HCT116 (cell line): Measurements from ENCODE around the gene FOXD2. TPM values are rescaled to one million over a fixed set of nuclear protein-coding genes. Genes with fewer than 3 reads are reported as not detected.

ENCODE experiments used
- ATAC-seq: fragments of 200-7000 bp; cut with Tn5 transposase; 2 replicates; pipeline ENCODE4 v1.9.1; 2020; ENCODE audit warnings: mild to moderate bottlenecking, moderate library complexity
- BruUV-seq: library from RNA; stranded (reverse); fragments of 400-500 nt; replicated peaks from 2 replicates; lab custom pipeline; 2021; lab: Mats Ljungman, UMichigan
- CTCF ChIA-PET: fragments of 300-600 bp; sonication (Branson Sonifier 250); formaldehyde crosslinking; loops from one replicate; lab custom pipeline; 2021; ENCODE audit warnings: antibody characterized with exemption; lab: Charles Lee
- POLR2A ChIA-PET: fragments of 300-600, 350-600 bp; sonication (Branson Sonifier 250); formaldehyde crosslinking; loops from one replicate; lab custom pipeline; 2021; ENCODE audit warnings: antibody characterized with exemption; lab: Charles Lee
- RAD21 ChIA-PET, 2 experiments: fragments of 300-600 bp; sonication (Branson Sonifier 250); formaldehyde crosslinking; loops; one replicate each; lab custom pipeline; 2023; ENCODE audit warnings: low total read pairs in 2 of 2; ENCODE audit not compliant: uncharacterized antibody in 2 of 2, unreplicated experiment in 2 of 2, low non-redundant PET in 1 of 2; lab: Charles Lee
- DNase-seq: peaks from one replicate; pipeline ENCODE4 v3.0.0-alpha.2; 2010; ENCODE audit warnings: low read depth, low spot score
- H2AFZ ChIP-seq: fragments of 200-600 bp; shearing (Covaris generic), sonication (generic); 2 replicates; pipeline ENCODE4 v1.6.1; 2017; ENCODE audit warnings: low read depth, mixed run types, mixed read lengths, antibody characterized with exemption, low read length; ENCODE audit not compliant: poor library complexity, severe bottlenecking
- H3K27ac ChIP-seq: 2 replicates; pipeline ENCODE4 v1.5.1; 2012; ENCODE audit warnings: low read depth, low read length
- H3K27me3 ChIP-seq: fragments of 200-600 bp; sonication (generic); 2 replicates; pipeline ENCODE4 v1.6.1; 2016; ENCODE audit warnings: mixed run types, low read length, mixed read lengths; ENCODE audit not compliant: insufficient read depth
- H3K36me3 ChIP-seq, 2 experiments: fragments of 200-500 bp in 1 of 2; fragments of 200-600 bp in 1 of 2; sonication (Bioruptor generic) in 1 of 2; sonication (generic) in 1 of 2; 2 replicates each; pipeline versions ENCODE4 v1.5.1 to v1.6.1; 2014 to 2016; ENCODE audit warnings: low read length in 2 of 2, inconsistent platforms in 1 of 2, mixed read lengths in 1 of 2, mixed run types in 1 of 2; ENCODE audit not compliant: insufficient read depth in 2 of 2, control insufficient read depth in 1 of 2
- H3K4me1 ChIP-seq, 2 experiments: fragments of 200-600 bp in 1 of 2; sonication (generic) in 1 of 2; 2 replicates each; pipeline versions ENCODE4 v1.5.1 to v1.6.1; 2012 to 2017; ENCODE audit warnings: low read length in 2 of 2, inconsistent platforms in 1 of 2, mild to moderate bottlenecking in 1 of 2, mixed read lengths in 1 of 2, mixed run types in 1 of 2, moderate library complexity in 1 of 2; ENCODE audit not compliant: insufficient read depth in 2 of 2, control insufficient read depth in 1 of 2
- H3K4me2 ChIP-seq: fragments of 200-600 bp; sonication (generic); 2 replicates; pipeline ENCODE4 v1.6.1; 2017; ENCODE audit warnings: mixed run types, low read length, mixed read lengths
- H3K4me3 ChIP-seq, 2 experiments: fragments of 200-600 bp in 1 of 2; sonication (generic) in 1 of 2; replicated peaks in 1 of 2; 2 replicates each; pipeline ENCODE4 v1.5.1; 2011 to 2016; ENCODE audit warnings: low read length in 2 of 2, control low read depth in 1 of 2, low read depth in 1 of 2, mild to moderate bottlenecking in 1 of 2, mixed read lengths in 1 of 2, mixed run types in 1 of 2
- H3K79me2 ChIP-seq: fragments of 200-600 bp; sonication (generic); 2 replicates; pipeline ENCODE4 v1.6.1; 2017; ENCODE audit warnings: mild to moderate bottlenecking, mixed run types, low read length, moderate library complexity, mixed read lengths; ENCODE audit not compliant: insufficient read depth
- H3K9ac ChIP-seq: fragments of 200-600 bp; sonication (generic); 2 replicates; pipeline ENCODE4 v1.6.1; 2016; ENCODE audit warnings: low read length, mixed read lengths
- H3K9me2 ChIP-seq: fragments of 200-600 bp; sonication (generic), shearing (Covaris generic); 2 replicates; pipeline ENCODE4 v1.6.1; 2017; ENCODE audit warnings: mixed run types, mild to moderate bottlenecking, moderate library complexity; ENCODE audit not compliant: insufficient read depth
- H3K9me3 ChIP-seq, 2 experiments: fragments of 200-500 bp in 1 of 2; fragments of 200-600 bp in 1 of 2; sonication (Bioruptor generic) in 1 of 2; sonication (generic) in 1 of 2; 2 replicates each; pipeline ENCODE4 v1.6.1; 2014 to 2017; ENCODE audit warnings: low read length in 2 of 2, mixed read lengths in 2 of 2, inconsistent platforms in 1 of 2, low read depth in 1 of 2, mild to moderate bottlenecking in 1 of 2, mixed run types in 1 of 2, moderate library complexity in 1 of 2; ENCODE audit not compliant: control insufficient read depth in 1 of 2, insufficient read depth in 1 of 2
- H4K20me1 ChIP-seq: fragments of 200-600 bp; sonication (generic), shearing (Covaris generic); 2 replicates; pipeline ENCODE4 v1.6.1; 2017; ENCODE audit warnings: mixed run types, mild to moderate bottlenecking, moderate library complexity; ENCODE audit not compliant: insufficient read depth
- CBX3 ChIP-seq: IDR thresholded peaks from 2 replicates; pipeline ENCODE4 v1.6.1; 2012; ENCODE audit warnings: low read depth
- EGR1 ChIP-seq: IDR thresholded peaks from 2 replicates; pipeline ENCODE4 v1.6.1; 2012; ENCODE audit warnings: low read depth
- ELF1 ChIP-seq: IDR thresholded peaks from 2 replicates; pipeline ENCODE4 v1.6.1; 2012; ENCODE audit warnings: low read depth, borderline replicate concordance
- EZH2 ChIP-seq: fragments of 200-600 bp; sonication (generic); IDR thresholded peaks from 2 replicates; pipeline ENCODE4 v1.6.1; 2017; ENCODE audit warnings: antibody characterized with exemption, mixed run types
- SRF ChIP-seq: IDR thresholded peaks from 2 replicates; pipeline ENCODE4 v1.6.1; 2012; ENCODE audit warnings: low read depth
- TCF7L2 ChIP-seq: IDR thresholded peaks from 2 replicates; pipeline ENCODE4 v1.7.0; 2011; ENCODE audit warnings: borderline replicate concordance, inconsistent platforms; ENCODE audit not compliant: insufficient read depth, insufficient read length; ENCODE audit errors: extremely low read depth
- YY1 ChIP-seq: IDR thresholded peaks from 2 replicates; pipeline ENCODE4 v1.6.1; 2011; ENCODE audit warnings: low read length, low read depth, moderate library complexity, mild to moderate bottlenecking; ENCODE audit not compliant: insufficient replicate concordance; ENCODE audit errors: extremely low read depth
- ZFX ChIP-seq: fragments of 450-650 bp; IDR thresholded peaks from 2 replicates; pipeline ENCODE4 v1.6.1; 2017
- intact Hi-C: fragments of 100-400 bp; cut with micrococcal nuclease; formaldehyde crosslinking; loops from 2 replicates; pipeline ENCODE4 v1.10.0; 2022
- total RNA-seq: library from RNA; stranded (reverse); gene quantifications from one replicate; pipeline ENCODE4 v1.2.1, GENCODE V29; 2021; ENCODE audit not compliant: unreplicated experiment
- TF ChIP-seq, protein P1 (sequence below), 3 experiments: fragments of 200-600 bp in 1 of 3; sonication (generic) in 1 of 3; IDR thresholded peaks in 2 of 3; conservative IDR thresholded peaks in 1 of 3; 2 replicates each; pipeline ENCODE4 v1.5.1; 2012 to 2017; ENCODE audit warnings: low read depth in 2 of 3, low read length in 2 of 3, antibody characterized with exemption in 1 of 3, borderline replicate concordance in 1 of 3, control low read depth in 1 of 3, mild to moderate bottlenecking in 1 of 3, mixed read lengths in 1 of 3, mixed run types in 1 of 3, moderate library complexity in 1 of 3; ENCODE audit not compliant: insufficient read depth in 1 of 3
- TF ChIP-seq, protein P2 (sequence below): IDR thresholded peaks from 2 replicates; pipeline ENCODE4 v1.6.1; 2012

Gene FOXD2
- total RNA-seq, 1 experiment from 2014 or later = 1.9 TPM

DNA sequence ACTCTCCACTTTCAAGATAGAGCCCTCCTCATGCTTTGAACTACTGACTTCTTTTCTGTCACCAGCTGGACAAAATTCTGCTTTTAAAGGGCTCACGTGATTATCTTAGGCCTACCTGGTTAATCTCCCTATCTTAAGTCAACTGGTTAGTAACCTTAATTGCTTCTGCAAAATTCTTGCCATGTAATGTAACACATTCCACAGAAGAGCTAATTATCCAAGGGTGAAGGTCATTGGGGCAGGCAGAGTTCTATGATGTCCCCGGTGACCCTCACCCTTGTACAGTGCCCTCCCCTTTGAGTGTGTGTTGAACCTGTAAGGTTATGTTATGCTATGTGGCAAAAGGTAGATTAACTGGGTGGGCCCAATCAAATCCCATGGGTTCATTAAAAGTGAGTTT lies 47.0 kb upstream of the FOXD2 start:
- H3K79me2 ChIP-seq = no peaks in the 10 kb centered on the region
- ATAC-seq (no peak), DNase-seq (no peak)
- ChIA-PET CTCF (interaction anchor here (1.3 to 4.0 kb wide), 5 partner anchors 17 to 336 kb away, joined by 3 to 48 read pairs (median 14); partner anchors contain the start of gene FOXD2), POLR2A (no interaction called here), RAD21 (no interaction called here)
- TF ChIP-seq SRF (no peak), ZFX (no peak), YY1 (no peak), EGR1 (no peak), ELF1 (no peak), TCF7L2 (no peak), CBX3 (no peak), EZH2 (no peak)
- TF ChIP-seq, protein P1, sequence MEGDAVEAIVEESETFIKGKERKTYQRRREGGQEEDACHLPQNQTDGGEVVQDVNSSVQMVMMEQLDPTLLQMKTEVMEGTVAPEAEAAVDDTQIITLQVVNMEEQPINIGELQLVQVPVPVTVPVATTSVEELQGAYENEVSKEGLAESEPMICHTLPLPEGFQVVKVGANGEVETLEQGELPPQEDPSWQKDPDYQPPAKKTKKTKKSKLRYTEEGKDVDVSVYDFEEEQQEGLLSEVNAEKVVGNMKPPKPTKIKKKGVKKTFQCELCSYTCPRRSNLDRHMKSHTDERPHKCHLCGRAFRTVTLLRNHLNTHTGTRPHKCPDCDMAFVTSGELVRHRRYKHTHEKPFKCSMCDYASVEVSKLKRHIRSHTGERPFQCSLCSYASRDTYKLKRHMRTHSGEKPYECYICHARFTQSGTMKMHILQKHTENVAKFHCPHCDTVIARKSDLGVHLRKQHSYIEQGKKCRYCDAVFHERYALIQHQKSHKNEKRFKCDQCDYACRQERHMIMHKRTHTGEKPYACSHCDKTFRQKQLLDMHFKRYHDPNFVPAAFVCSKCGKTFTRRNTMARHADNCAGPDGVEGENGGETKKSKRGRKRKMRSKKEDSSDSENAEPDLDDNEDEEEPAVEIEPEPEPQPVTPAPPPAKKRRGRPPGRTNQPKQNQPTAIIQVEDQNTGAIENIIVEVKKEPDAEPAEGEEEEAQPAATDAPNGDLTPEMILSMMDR (IDR thresholded peaks at IDR 0.05 in 2 of 3, conservative IDR thresholded peaks at IDR 0.05 in 1 of 3; ENCODE audit: borderline replicate concordance in 1 of 3, insufficient read depth in 1 of 3, low read depth in 2 of 3, low read length in 2 of 3) = no peak
- TF ChIP-seq, protein P2, sequence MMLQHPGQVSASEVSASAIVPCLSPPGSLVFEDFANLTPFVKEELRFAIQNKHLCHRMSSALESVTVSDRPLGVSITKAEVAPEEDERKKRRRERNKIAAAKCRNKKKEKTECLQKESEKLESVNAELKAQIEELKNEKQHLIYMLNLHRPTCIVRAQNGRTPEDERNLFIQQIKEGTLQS = no peak
- H3K4me1 ChIP-seq = no peaks in the 10 kb centered on the region
- H3K9me3 ChIP-seq = no peaks in the 10 kb centered on the region
- H3K27ac ChIP-seq = no peak overlapping the region
- no peak overlapping the region for H3K4me3 ChIP-seq
- H3K9me2 ChIP-seq = no peaks in the 10 kb centered on the region
- no peaks in the 10 kb centered on the region for H4K20me1 ChIP-seq
- H3K4me2 ChIP-seq = no peak overlapping the region
- H2AFZ ChIP-seq = no peak overlapping the region
- no peak overlapping the region for H3K9ac ChIP-seq
- BruUV-seq = no TSS peak
- no peaks in the 10 kb centered on the region for H3K27me3 ChIP-seq
- intact Hi-C loops = no loop called here
- no peaks in the 10 kb centered on the region for H3K36me3 ChIP-seq
